NCI-H774 (cell line): ENCODE measurements around the gene ZZZ3.
"Not testable (repeated sequence)": the region's sequence is repeated elsewhere in the genome, so short reads cannot be mapped to it uniquely, and the experiment has no call there.

ENCODE experiments used
- DNase-seq: peaks from one replicate; lab custom pipeline; 2025; lab: John Stamatoyannopoulos, UW

ZZZ3 gene

DNA sequence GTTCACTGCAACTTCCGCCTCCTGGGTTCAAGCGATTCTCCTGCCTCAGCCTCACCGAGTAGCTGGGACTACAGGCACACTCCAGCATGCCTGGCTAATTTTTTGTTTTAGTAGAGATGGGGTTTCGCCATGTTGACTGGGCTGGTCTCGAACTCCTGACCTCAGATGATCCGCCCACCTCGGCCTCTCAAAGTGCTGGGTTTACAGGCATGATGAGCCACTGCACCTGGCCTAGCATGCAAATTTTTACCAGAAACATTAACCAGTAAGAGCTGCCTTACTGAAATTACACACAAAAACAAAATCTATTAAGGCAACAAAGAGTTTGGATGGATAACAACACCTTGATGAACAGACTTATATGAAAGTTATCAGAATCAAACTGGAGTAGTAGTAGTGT, 12.1 kb downstream of the ZZZ3 start:
- DNase-seq = no peak

DNA sequence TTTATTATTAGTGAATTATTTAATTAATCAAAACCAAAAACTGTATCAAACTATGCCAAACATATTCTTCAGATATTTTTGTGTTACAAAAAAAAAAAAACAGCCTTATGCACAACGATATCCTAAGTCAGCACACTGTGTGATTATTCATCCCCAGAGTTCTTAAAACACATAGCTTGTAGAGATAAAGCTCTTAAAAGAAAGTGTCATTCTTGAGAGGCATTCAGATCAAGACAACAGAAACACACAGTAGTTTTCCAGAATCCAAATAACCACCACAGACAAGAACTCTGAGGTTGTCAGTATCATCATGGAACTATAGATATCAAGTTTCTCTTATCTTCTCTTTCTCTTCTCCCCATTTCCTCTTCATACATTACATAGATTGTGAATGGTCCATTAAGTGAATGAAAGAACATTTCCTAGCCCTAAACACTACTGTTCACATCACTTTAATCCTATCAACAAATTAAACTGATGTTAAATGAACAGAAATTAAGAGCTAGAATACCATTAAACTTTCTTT, 13.5 kb downstream of the ZZZ3 start:
- DNase-seq = no peak

- no peak for DNase-seq
These were observed 17.4 kb downstream of the ZZZ3 start for GRCh38 chr1:77664939-77665516.

DNA sequence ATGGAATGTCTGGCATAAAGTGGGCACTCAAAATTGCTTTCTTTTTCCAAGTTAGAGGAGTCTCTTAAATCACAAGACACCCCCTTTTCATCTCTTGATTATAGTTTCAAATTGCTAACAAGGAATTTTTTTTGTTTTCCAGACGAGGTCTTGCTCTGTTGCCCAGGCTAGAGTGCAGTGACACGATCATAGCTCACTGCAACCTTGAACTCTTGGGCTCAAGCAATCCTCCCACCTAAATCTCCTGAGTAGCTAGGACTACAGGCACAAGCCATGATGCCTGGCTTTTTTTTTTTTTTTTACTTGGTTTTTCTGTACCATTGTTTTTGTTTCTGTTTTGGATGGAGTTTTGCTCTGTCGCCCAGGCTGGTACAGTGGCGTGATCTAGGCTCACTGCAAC, 20.8 kb downstream of the ZZZ3 start:
- DNase-seq = no peak

DNA sequence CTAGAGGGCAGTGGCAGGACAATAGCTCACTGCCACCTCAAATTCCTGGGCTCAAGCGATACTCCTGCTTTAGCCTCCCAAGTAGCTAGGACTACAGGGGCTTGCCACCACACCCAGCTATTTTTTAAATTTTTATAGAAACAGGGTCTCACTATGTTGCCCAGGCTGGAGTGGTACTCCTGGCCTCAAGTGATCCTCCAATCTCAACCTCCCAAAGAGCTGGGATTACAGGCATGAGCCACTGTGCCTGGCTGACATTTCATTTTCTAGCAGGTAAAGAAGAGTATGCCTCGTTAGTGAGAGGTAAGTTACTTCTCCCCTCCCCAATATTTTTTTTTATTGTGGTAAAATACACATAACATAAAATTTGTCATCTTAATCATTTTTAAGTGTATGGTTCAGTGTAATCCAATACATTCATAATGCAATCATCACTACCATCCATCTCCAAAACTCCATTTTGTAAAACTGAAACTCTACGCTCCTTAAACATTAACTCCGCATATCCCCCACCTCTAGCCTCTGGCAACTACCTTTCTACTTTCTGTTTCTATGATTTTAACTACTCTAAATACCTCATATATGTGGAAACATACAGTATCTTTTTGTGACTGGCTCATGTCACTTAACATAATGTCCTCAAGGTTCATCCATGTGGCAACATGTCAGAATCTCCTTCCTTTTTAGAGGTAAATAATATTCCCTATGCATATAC, 22.4 kb downstream of the ZZZ3 start:
- no peak for DNase-seq

DNA sequence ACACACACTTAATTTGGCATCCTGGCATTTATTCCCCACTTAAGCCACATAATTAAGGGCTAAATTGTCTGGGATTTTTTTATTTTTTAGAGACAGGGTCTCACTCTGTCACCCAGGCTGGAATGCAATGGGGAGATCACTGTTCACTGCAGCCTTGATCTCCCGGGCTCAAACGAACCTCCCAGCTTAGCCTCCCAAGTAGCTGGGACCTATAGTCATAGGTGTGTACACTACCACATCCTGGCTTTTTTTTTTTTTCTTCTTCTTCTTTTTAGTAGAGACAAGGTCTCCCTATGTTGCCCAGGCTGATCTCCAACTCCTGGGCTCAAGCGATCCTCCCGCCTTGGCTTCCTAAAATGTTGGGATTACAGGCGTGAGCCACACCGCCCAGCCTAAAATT, 24.2 kb downstream of the ZZZ3 start:
- DNase-seq = no peak

DNA sequence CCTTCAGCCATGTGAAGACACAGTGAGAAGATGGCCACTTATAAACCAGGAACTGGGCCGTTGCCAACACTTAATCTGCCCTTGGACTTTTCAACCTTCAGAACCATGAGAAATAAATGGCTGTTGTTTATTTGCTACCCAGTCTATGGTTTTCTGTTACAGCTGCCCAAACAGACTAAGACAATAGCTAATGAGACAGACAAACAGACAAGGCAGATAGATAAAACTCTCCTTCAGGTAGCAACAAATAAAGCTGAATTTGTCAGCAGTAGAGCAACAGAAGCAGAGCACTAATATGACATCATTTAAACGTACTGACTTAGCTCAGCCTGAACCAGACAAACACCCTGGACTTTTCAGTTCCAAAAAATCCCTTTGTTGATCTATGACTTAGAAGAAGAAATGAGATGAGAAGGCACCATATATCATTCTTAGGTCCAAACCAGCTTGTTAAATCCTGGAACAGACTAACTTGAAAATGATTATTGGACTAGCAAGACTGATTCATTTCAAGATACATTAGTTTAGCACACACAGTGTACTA, 27.0 kb downstream of the ZZZ3 start:
- peak; percentile 87 for DNase-seq

DNA sequence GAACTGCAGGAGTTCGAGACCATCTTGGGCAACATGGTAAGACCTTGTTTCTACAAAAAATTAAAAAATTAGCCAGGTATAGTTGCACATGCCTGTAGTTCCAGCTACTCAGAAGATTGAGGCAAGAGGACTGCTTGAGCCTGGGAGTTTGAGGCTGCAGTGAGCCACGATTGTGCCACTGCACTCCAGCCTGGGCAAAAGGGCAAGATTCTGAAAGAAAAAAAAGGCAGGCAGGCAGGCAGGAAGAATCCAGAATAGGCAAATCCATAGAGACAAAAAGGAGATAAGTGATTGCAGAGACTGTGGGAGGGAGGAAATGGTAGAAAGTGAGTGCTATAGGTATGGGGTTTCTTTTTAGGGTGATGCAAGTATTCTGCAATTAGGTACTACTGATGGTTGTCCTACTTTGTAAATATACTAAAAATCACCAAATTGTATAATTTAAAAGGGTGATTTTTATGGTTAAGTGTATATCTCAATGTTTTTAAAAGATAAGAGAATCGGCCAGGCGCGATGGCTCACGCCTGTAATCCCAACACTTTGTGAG, 29.4 kb downstream of the ZZZ3 start:
- no peak for DNase-seq

GRCh38 chr1:77652268-77652667, 30.2 kb downstream of the ZZZ3 start:
- DNase-seq = no peak

DNA sequence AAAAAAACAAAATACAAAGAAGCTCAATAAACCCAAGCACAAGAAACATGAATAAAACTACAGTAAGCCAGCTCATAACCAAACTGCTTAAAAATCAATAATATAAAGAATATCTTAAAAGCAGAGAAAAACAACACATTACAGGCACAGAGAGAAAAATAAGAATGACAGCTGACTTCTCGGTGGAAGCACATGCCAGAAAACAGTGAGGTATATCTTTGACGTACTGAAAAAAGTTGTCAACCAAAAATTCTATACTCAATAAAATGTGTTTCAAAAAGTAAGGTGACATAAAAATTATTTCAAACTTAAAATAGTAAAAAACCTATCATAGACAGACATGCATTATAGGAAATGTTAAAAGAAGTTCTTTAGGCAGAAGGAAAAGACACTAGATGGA, 33.3 kb downstream of the ZZZ3 start:
- no peak for DNase-seq

- DNase-seq = not testable (repeated sequence)
These were observed 36.2 kb downstream of the ZZZ3 start for GRCh38 chr1:77646224-77646623.

GRCh38 chr1:77643456-77643855, 39.0 kb downstream of the ZZZ3 start:
- DNase-seq = no peak

DNA sequence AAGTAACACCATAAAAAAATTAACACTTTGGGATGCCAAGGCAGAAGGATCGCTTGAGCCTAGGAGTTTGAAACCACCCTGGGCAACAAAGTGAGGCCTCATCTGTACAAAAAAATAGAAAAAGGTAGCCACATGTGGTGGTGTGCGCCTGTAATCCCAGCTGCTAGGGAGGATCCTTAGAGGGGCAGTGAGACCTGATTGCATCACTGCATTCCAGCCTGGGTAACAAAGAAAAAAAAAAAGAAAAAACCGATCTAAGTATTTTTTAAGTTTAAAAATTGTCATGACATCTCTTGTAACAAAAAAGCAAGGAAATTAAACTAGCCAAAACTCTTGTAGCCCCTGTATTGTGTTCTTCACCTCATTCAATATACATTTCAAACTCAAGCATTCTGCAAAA, 39.5 kb downstream of the ZZZ3 start:
- DNase-seq = no peak

- DNase-seq = no peak
These were observed 40.3 kb downstream of the ZZZ3 start for GRCh38 chr1:77642196-77642595.

DNA sequence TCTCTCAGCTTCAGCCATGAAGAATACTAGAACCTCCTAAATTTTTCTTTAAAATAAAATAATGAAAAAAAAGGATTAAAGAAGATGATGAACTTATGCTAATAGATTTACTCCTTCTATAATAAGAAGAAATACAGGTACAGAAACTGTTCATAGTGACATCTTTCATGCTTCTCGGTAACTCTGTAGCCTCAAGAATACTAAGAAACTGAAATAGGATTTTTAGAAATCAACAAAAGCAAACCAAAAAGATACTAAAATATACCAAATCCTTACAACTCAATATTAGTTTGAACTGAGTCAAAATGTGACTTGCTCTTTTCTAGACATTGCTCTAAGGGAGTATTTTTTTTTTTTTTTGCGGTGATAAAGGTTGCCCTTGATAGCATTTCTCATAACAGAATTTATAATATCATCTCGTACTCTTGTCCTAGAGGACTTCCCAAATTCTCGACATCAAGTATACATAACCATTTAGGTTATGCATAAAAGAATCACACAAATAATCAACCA, 42.8 kb downstream of the ZZZ3 start:
- no peak for DNase-seq

DNA sequence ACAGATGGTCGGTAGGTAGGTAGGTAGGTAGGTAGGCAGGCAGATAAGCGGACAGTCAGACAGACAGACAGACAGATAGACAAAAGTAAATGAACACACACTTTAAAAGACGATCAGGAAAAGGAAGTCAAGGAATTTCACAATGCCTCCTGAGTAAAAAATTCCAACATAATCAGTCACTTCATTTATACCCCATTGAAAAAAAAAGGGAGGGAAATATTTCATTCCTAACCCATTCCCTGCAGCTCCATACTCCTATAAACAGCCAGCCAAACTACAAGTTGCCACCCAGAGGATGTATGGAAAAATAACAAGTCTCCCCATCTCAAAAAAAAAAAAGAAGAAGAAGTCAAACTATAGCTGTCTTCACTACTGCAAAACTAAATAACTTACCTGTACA, 43.4 kb downstream of the ZZZ3 start:
- DNase-seq = no peak

- DNase-seq = no peak
These were observed 45.6 kb downstream of the ZZZ3 start for GRCh38 chr1:77636864-77637263.
